ENCODE measurements around the gene PLCB1. TPM values are rescaled to one million over a fixed set of nuclear protein-coding genes. Genes with fewer than 3 reads are reported as not detected.

The PLCB1 gene
- total RNA-seq, 1 donor from 2014 or later, result 10.8 TPM

GRCh38 chr20:8399947-8400346, 267.9 kb downstream of the PLCB1 start:
- Mint-ChIP-seq H3K36me3 (ENCODE audit: low read depth) (peaks cover 2% of the 10 kb centered on the region), H3K4me3 (ENCODE audit: unreplicated experiment) (no peak overlapping the region), H3K27ac (ENCODE audit: unreplicated experiment) (no peak overlapping the region), H3K9me3 (ENCODE audit: low read depth) (peaks cover 2% of the 10 kb centered on the region), H3K27me3 (ENCODE audit: low read depth) (no peaks in the 10 kb centered on the region), H3K4me1 (ENCODE audit: low read depth) (peaks cover 5% of the 10 kb centered on the region)
- no peak for TF ChIP-seq CTCF (IDR thresholded peaks at IDR 0.05)
- DNase-seq (ENCODE audit: low spot score), result no peak

- H3K36me3 Mint-ChIP-seq (ENCODE audit: low read depth), result peaks cover 2% of the 10 kb centered on the region
These were observed 268.4 kb downstream of the PLCB1 start for GRCh38 chr20:8400486-8400885.

DNA sequence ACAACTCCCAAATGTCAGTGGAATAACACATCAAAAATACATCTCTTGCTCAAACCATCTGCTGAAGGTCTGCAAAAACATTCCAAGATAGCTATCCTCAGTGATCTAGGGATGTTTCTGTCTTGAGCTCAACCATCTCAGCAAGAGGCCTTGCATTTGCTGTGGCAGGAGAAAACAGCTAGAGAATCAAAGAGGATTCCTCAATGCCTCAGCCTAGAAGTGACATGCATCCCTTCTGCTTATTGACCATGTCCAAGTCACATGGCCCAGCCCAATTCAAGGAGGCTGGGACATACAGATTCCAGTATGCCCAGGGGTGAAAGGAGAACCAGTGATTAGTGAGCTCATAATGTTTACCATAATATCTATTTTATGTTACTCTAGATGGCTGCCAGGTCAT, 269.5 kb downstream of the PLCB1 start:
- H3K4me1 Mint-ChIP-seq (ENCODE audit: low read depth), result peaks cover 6% of the 10 kb centered on the region
- DNase-seq (ENCODE audit: low spot score), result no peak
- peaks cover 2% of the 10 kb centered on the region for H3K9me3 Mint-ChIP-seq (ENCODE audit: low read depth)
- no peaks in the 10 kb centered on the region for H3K27me3 Mint-ChIP-seq (ENCODE audit: low read depth)
- no peak overlapping the region for H3K27ac Mint-ChIP-seq (ENCODE audit: unreplicated experiment)
- TF ChIP-seq CTCF (IDR thresholded peaks at IDR 0.05), result no peak
- H3K36me3 Mint-ChIP-seq (ENCODE audit: low read depth), result peaks cover 2% of the 10 kb centered on the region
- H3K4me3 Mint-ChIP-seq (ENCODE audit: unreplicated experiment), result no peak overlapping the region

More at GRCh38 chr20:8400486-8400885, 268.4 kb downstream of the PLCB1 start:
- Mint-ChIP-seq H3K4me3 (ENCODE audit: unreplicated experiment) (no peak overlapping the region), H3K4me1 (ENCODE audit: low read depth) (peaks cover 5% of the 10 kb centered on the region), H3K27me3 (ENCODE audit: low read depth) (no peaks in the 10 kb centered on the region), H3K27ac (ENCODE audit: unreplicated experiment) (no peak overlapping the region), H3K9me3 (ENCODE audit: low read depth) (peaks cover 2% of the 10 kb centered on the region)
- TF ChIP-seq CTCF (IDR thresholded peaks at IDR 0.05), result no peak
- no peak for DNase-seq (ENCODE audit: low spot score)

DNA sequence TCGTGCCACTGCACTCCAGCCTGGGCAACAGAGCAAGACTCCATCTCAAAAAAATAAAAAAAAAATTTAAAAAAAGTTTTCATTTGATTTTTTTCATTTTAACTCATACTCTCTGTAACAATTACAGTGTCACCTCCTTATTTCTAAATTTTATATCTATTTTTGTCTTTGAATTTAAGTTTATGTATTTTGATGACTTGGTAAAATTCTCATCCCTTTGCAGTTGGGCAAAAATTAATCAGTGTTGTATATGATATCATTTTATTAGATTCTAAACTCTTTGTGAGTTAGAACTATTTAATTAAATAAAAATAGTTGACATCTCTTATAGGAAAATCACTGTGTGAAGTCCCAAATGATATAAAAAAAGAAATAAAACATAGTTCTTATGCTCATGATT, 270.7 kb downstream of the PLCB1 start:
- Mint-ChIP-seq H3K4me1 (ENCODE audit: low read depth) (peaks cover 9% of the 10 kb centered on the region), H3K36me3 (ENCODE audit: low read depth) (peaks cover 3% of the 10 kb centered on the region), H3K9me3 (ENCODE audit: low read depth) (peaks cover 2% of the 10 kb centered on the region), H3K4me3 (ENCODE audit: unreplicated experiment) (no peak overlapping the region), H3K27ac (ENCODE audit: unreplicated experiment) (no peak overlapping the region), H3K27me3 (ENCODE audit: low read depth) (no peaks in the 10 kb centered on the region)
- no peak for DNase-seq (ENCODE audit: low spot score)
- TF ChIP-seq CTCF (IDR thresholded peaks at IDR 0.05), result no peak

GRCh38 chr20:8404912-8405635, 273.0 kb downstream of the PLCB1 start:
- H3K27ac Mint-ChIP-seq (ENCODE audit: unreplicated experiment), result no peak overlapping the region
- DNase-seq (ENCODE audit: low spot score), result no peak
- no peaks in the 10 kb centered on the region for H3K27me3 Mint-ChIP-seq (ENCODE audit: low read depth)
- peaks cover 3% of the 10 kb centered on the region for H3K36me3 Mint-ChIP-seq (ENCODE audit: low read depth)
- no peak overlapping the region for H3K4me3 Mint-ChIP-seq (ENCODE audit: unreplicated experiment)
- peaks cover 13% of the 10 kb centered on the region for H3K4me1 Mint-ChIP-seq (ENCODE audit: low read depth)
- no peaks in the 10 kb centered on the region for H3K9me3 Mint-ChIP-seq (ENCODE audit: low read depth)
- no peak for TF ChIP-seq CTCF (IDR thresholded peaks at IDR 0.05)

Measured in chondrocyte (in vitro differentiated cells).